Pancreas (tissue), 10 donors: Measurements from ENCODE around the gene IFI27L1. TPM values are rescaled to one million over a fixed set of nuclear protein-coding genes. Genes with fewer than 3 reads are reported as not detected.

Experiments used
- ATAC-seq, 4 donors: fragments of 200-7000 bp; cut with Tn5 transposase; one replicate each; pipeline versions ENCODE4 v1.8.0 to v1.9.1; 2020; ENCODE audit warnings: mild to moderate bottlenecking in 4 of 4, moderate library complexity in 4 of 4
- DNase-seq, 6 donors: peaks; one replicate each; pipeline ENCODE4 v3.0.0-alpha.2; 2020
- FAIRE-seq: peaks from 2 replicates; lab custom pipeline; 2012; peaks lifted over from hg19 to GRCh38; lab: Jason Lieb, UNC
- H3K27ac ChIP-seq, 4 donors: fragments of 200-600 bp; sonication (generic); 1 replicate in 3 of 4; 2 replicates in 1 of 4; pipeline versions ENCODE4 v1.5.0 to v1.8.0; 2020
- H3K27me3 ChIP-seq, 4 donors: fragments of 200-600 bp; one replicate each; pipeline ENCODE4 v1.8.0; 2021
- H3K36me3 ChIP-seq, 3 donors: fragments of 200-600 bp; sonication (generic) in 1 of 3; one replicate each; pipeline versions ENCODE4 v1.5.0 to v1.8.0; 2020 to 2021
- H3K4me1 ChIP-seq, 3 donors: fragments of 200-600 bp; one replicate each; pipeline ENCODE4 v1.8.0; 2021
- H3K4me3 ChIP-seq, 4 donors: fragments of 200-600 bp; sonication (generic) in 2 of 4; one replicate each; pipeline versions ENCODE4 v1.5.0 to v1.8.0; 2020 to 2021
- H3K9me3 ChIP-seq, 4 donors: fragments of 200-600 bp; one replicate each; pipeline ENCODE4 v1.8.0; 2021
- WGBS, 2 donors: extraction: QIAGEN DNeasy Blood & Tissue Kit; methylation state at CpG; one replicate each; pipeline ENCODE4 v1.1.7; 2013; 5-methylcytosine and 5-hydroxymethylcytosine counted together
- intact Hi-C, 3 donors: fragments of 100-400 bp; cut with DNase I; formaldehyde crosslinking; loops; one replicate each; pipeline versions ENCODE4 v1.11.1 to v1.14.2; 2022
- polyA plus RNA-seq, 2 donors: library from polyadenylated mRNA; stranded (reverse); fragments of 200-250 nt; gene quantifications; one replicate each; pipeline ENCODE4 v1.2.3, GENCODE V29; 2013
- total RNA-seq, 6 donors: library from RNA; stranded (reverse); fragmentation: NEBNext Ultra II Directional in 4 of 6; extraction: Animal tissue kit (Norgen Biotek cat#: 25700) in 4 of 6; gene quantifications; one replicate each; pipeline versions ENCODE4 v1.2.1 to v1.2.4, GENCODE V29; 2021 to 2023
- TF ChIP-seq, protein P1 (sequence below), 4 donors: fragments of 200-600 bp; sonication (generic) in 3 of 4; IDR thresholded peaks; one replicate each; pipeline versions ENCODE4 v1.5.0 to v1.8.0; 2021; ENCODE audit warnings: antibody characterized with exemption in 4 of 4
- donor health status: healthy with polysubstance abuse.
- donor health status: DM: no; HTN: no; CAD: no; lungs with moderate emphysema.
- donor health status: DM: no; HTN: no; CAD: no.
- donor health status: control.
- donor health status: control.
- donor health status: Bipolar disorder and iron deficiency.
- donor health status: DM: yes; HTN: yes; CAD: no.
- donor health status: DM: no; HTN: no; CAD: no.
- donor health status: DM: no; HTN: no; CAD: no.
- donor health status: DM: yes; HTN: yes; CAD: no.

The IFI27L1 gene
- total and polyA plus RNA-seq, 8 donors = 3.8 to 14.3 (median 7.7) TPM

DNA sequence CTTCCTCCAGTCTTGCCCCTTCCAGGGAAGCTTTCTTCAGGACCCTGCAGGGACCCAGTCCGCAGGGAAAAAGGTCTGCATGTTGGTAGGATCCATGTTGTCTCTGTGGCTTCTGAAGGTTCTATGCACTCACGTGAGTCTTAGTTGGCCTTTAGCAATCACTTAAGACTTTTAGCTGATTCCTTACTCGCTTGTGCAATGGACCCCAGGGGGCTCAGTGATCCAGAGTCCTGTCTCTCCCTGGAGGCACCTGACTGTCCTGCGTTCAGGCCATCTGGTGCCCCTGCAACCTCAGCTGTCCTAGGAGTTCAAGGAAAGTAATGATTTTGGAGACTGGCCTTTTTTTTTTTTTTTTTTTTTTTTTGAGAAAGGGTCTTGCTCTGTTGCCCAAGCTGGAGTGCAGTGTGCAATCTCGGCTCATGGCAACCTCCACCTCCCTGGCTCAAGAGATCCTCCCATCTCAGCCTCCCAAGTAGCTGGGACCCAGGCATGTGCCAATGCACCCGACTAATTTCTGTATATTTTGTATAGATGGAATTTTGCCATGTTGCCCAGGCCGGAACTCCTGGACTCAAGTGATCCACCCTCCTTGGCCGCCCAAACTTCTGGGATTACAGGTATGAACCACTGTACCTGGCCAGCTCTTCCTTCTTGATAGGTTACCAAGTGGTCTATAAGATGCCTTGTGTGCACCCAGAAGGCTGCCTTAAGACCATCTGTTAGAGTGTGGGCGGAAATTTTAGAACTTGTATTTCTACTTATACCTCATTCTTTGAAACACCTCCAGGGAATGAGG lies 43.7 kb downstream of the IFI27L1 start:
- ATAC-seq = no peak
- intact Hi-C loops = no loop called here
- Histone ChIP-seq H3K27me3 (no peaks in the 10 kb centered on the region), H3K4me3 (no peak overlapping the region), H3K36me3 (no peaks in the 10 kb centered on the region), H3K4me1 (no peaks in the 10 kb centered on the region), H3K9me3 (no peaks in the 10 kb centered on the region), H3K27ac (no peak overlapping the region)
- TF ChIP-seq, protein P1, sequence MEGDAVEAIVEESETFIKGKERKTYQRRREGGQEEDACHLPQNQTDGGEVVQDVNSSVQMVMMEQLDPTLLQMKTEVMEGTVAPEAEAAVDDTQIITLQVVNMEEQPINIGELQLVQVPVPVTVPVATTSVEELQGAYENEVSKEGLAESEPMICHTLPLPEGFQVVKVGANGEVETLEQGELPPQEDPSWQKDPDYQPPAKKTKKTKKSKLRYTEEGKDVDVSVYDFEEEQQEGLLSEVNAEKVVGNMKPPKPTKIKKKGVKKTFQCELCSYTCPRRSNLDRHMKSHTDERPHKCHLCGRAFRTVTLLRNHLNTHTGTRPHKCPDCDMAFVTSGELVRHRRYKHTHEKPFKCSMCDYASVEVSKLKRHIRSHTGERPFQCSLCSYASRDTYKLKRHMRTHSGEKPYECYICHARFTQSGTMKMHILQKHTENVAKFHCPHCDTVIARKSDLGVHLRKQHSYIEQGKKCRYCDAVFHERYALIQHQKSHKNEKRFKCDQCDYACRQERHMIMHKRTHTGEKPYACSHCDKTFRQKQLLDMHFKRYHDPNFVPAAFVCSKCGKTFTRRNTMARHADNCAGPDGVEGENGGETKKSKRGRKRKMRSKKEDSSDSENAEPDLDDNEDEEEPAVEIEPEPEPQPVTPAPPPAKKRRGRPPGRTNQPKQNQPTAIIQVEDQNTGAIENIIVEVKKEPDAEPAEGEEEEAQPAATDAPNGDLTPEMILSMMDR (IDR thresholded peaks at IDR 0.05) = no peak
- peak in 2 of 6 donors; percentile 5 to 10 for DNase-seq
- WGBS, 2 donors = 81 to 82% methylated on average over 9 of the region's 9 CpGs
- no peak for FAIRE-seq

DNA sequence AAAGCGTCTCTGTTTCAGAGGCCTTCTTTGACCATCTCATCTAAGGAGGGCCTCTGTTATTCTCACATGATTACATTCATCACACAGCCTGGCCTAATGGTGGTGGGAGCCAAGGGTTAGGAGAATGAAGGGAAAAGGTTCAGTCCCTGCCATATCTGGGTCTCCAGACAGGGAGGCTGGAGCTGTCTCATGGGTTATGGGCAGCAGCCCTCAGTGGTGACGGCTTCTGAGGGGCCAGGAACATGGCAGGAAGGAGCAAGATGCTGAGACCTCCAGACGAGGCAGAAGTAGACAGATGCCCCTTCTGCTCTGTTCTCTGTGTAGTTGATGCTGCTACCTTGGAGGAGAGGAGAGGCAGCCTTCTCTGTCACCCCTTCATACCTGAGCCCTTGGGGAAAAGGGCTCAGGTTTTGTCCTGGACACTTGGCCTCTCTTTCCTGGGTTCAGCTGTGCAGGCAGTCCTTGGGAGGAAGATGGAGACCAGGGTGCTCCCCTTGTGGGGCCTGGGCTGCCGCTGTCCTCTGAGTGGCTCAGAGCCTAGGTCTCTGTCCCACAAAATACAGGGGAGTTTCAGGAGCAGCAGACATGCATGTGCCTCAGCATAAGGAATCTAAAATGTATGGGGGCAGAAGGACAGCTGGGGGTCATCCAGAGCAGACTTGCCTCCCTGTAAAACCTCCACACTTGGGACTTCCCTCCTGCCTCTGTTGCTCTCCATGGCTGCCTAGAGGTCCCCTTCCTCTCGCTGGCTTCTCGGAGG lies 44.7 kb downstream of the IFI27L1 start:
- Histone ChIP-seq H3K4me1 (no peaks in the 10 kb centered on the region), H3K4me3 (no peak overlapping the region), H3K27ac (no peak overlapping the region), H3K9me3 (no peaks in the 10 kb centered on the region), H3K36me3 (no peaks in the 10 kb centered on the region), H3K27me3 (no peaks in the 10 kb centered on the region)
- DNase-seq (no peak), FAIRE-seq (no peak), ATAC-seq (no peak)
- 83 to 86% methylated on average over 6 of the region's 6 CpGs for WGBS, 2 donors
- TF ChIP-seq, protein P1 (IDR thresholded peaks at IDR 0.05) = no peak
- intact Hi-C loops = no loop called here

DNA sequence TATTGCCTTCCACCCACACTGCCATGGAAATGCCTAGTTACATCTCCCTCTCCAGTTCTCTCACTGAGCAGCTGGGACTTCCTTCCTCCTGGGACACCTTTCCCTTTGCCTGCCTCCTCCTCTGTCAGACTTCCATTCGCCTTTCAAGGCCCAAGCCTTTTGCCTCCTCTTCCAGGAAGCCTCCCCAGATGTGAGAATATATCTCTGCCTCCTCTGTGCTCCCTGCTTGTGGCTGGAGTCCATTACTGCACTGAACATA lies 45.2 kb downstream of the IFI27L1 start:
- FAIRE-seq = no peak
- ATAC-seq = no peak
- H3K9me3 ChIP-seq = no peaks in the 10 kb centered on the region
- DNase-seq = no peak
- TF ChIP-seq, protein P1 (IDR thresholded peaks at IDR 0.05) = no peak
- H3K36me3 ChIP-seq = no peaks in the 10 kb centered on the region
- H3K4me1 ChIP-seq = no peaks in the 10 kb centered on the region
- no peak overlapping the region for H3K27ac ChIP-seq
- H3K27me3 ChIP-seq = peaks cover 0 to under 1% (median 0%) of the 10 kb centered on the region in 4 donors
- intact Hi-C loops = no loop called here
- no peak overlapping the region for H3K4me3 ChIP-seq
- WGBS, 2 donors = 67 to 86% methylated on average over 1 of the region's 1 CpG

DNA sequence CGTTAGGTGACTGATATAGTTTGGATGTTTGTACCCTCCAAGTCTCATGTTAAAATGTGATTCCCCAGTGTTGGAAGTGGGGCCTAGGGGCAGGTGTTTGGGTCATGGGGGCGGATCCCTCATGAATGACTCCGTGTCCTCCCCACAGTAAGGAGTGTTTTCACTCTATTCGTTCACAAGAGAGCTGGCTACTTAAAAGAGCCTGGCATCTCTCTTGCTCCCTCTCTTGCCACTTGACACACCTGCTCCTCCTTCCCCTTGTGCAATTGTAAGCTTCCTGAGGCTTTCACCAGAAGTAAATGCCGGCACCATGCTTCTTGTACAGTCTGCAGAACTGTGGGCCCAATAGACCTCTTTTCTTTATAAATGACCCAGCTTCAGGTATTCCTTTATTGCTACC lies 45.7 kb downstream of the IFI27L1 start:
- TF ChIP-seq, protein P1 (IDR thresholded peaks at IDR 0.05) = no peak
- H3K36me3 ChIP-seq = no peaks in the 10 kb centered on the region
- WGBS, 2 donors = 73% methylated on average over 5 of the region's 5 CpGs
- no peak overlapping the region for H3K27ac ChIP-seq
- intact Hi-C loops = no loop called here
- no peaks in the 10 kb centered on the region for H3K4me1 ChIP-seq
- peaks cover 0 to 4% (median 0%) of the 10 kb centered on the region in 4 donors for H3K27me3 ChIP-seq
- no peak for DNase-seq
- no peak for ATAC-seq
- H3K9me3 ChIP-seq = no peaks in the 10 kb centered on the region
- no peak overlapping the region for H3K4me3 ChIP-seq
- no peak for FAIRE-seq

DNA sequence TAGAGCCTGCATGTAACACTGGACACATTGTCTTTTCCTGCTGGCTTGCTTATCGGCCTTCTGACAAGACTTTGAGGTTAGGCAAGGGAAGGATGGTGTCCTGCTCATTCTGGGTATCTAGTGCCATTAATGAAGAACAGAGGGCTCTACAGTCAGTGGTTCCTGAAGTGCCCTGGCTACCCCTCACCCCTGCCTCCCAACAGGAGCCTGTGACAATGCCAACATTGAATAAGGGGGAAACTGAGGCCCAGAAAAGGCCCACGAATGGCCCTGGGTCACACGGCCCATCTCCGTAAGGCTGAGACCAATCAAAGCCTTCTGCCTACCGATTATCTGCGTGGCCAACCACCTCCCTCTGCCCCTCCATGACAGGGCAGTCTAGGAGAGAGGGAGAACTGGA lies 46.2 kb downstream of the IFI27L1 start:
- no peak overlapping the region for H3K4me3 ChIP-seq
- no peak for ATAC-seq
- H3K27me3 ChIP-seq = peaks cover 0 to 4% (median 0%) of the 10 kb centered on the region in 4 donors
- TF ChIP-seq, protein P1 (IDR thresholded peaks at IDR 0.05) = no peak
- no peaks in the 10 kb centered on the region for H3K4me1 ChIP-seq
- peak in 1 of 6 donors; percentile 27 for DNase-seq
- no peaks in the 10 kb centered on the region for H3K36me3 ChIP-seq
- no peak for FAIRE-seq
- H3K9me3 ChIP-seq = no peaks in the 10 kb centered on the region
- WGBS, 2 donors = 79 to 84% methylated on average over 6 of the region's 6 CpGs
- no peak overlapping the region for H3K27ac ChIP-seq
- intact Hi-C loops = no loop called here
